ENCODE data around the gene TFB1M. TPM values are rescaled to one million over a fixed set of nuclear protein-coding genes. Genes with fewer than 3 reads are reported as not detected.

Gene TFB1M
- total and polyA plus RNA-seq, 7 donors, result 10.7 to 22.2 (median 15.1) TPM

- no peak for DNase-seq
- Histone ChIP-seq H3K4me1 (peaks cover 0 to 20% (median 4%) of the 10 kb centered on the region in 4 donors), H3K4me3 (no peak overlapping the region), H3K27ac (no peak overlapping the region), H3K36me3 (peaks cover 0 to 40% (median 3%) of the 10 kb centered on the region in 4 donors), H3K9me3 (no peaks in the 10 kb centered on the region), H3K27me3 (no peaks in the 10 kb centered on the region)
- intact Hi-C loops (cut with DNase I), result loop anchor here (5.0 to 10.0 kb wide), 3 partner anchors 34 to 1466 kb away; partner anchors contain the start of gene ARID1B
- WGBS, 2 donors, result 95 to 98% methylated on average over 2 of the region's 2 CpGs
- TF ChIP-seq POLR2AphosphoS5 (IDR thresholded peaks at IDR 0.05) (no peak), POLR2A (IDR thresholded peaks at IDR 0.05) (no peak), CTCF (IDR thresholded peaks at IDR 0.05) (no peak)
Measured at GRCh38 chr6:155311583-155311982, 2.7 kb downstream of the TFB1M start.

GRCh38 chr6:155311086-155311485, 3.2 kb downstream of the TFB1M start:
- no peak for DNase-seq
- intact Hi-C loops (cut with DNase I), result loop anchor here (5.0 to 10.0 kb wide), 3 partner anchors 34 to 1466 kb away; partner anchors contain the start of gene ARID1B
- Histone ChIP-seq H3K4me3 (no peak overlapping the region), H3K36me3 (peaks cover 0 to 44% (median 3%) of the 10 kb centered on the region in 4 donors), H3K9me3 (no peaks in the 10 kb centered on the region), H3K27ac (no peak overlapping the region), H3K27me3 (no peaks in the 10 kb centered on the region), H3K4me1 (peaks cover 0 to 20% (median 4%) of the 10 kb centered on the region in 4 donors)
- WGBS, 2 donors, result 37 to 72% methylated on average over 6 of the region's 6 CpGs
- TF ChIP-seq POLR2AphosphoS5 (IDR thresholded peaks at IDR 0.05) (no peak), EP300 (IDR thresholded peaks at IDR 0.05) (no peak), POLR2A (IDR thresholded peaks at IDR 0.05) (no peak), CTCF (IDR thresholded peaks at IDR 0.05) (no peak)

DNA sequence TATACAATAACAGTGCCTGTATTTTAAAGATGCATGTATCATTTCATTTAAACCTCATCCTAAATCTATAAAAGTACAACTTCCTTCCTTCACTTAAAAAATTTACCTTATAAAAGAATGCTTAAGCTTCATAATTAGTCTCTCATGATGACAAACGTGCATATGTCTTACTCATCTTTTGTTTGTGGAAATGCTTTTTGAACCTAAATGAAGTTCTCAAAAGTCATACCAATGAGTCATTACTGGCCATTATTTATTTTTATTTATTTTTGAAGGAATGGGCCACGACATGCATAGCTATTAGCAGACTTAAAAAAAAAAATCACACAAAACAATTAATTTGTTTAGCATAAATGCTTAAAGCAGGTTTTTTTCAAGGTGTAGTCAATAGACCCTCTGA, 3.7 kb downstream of the TFB1M start:
- Histone ChIP-seq H3K27me3 (no peaks in the 10 kb centered on the region), H3K9me3 (no peaks in the 10 kb centered on the region), H3K27ac (no peak overlapping the region), H3K4me1 (peaks cover 0 to 20% (median 4%) of the 10 kb centered on the region in 4 donors), H3K4me3 (no peak overlapping the region), H3K36me3 (peaks cover 0 to 44% (median 3%) of the 10 kb centered on the region in 4 donors)
- TF ChIP-seq CTCF (IDR thresholded peaks at IDR 0.05), result no peak
- TF ChIP-seq EP300 (IDR thresholded peaks at IDR 0.05), result no peak
- no peak for TF ChIP-seq POLR2A (IDR thresholded peaks at IDR 0.05)
- no peak for TF ChIP-seq POLR2AphosphoS5 (IDR thresholded peaks at IDR 0.05)
- no peak for DNase-seq
- WGBS, 2 donors, result 76 to 79% methylated on average over 2 of the region's 2 CpGs
- intact Hi-C loops (cut with DNase I), result loop anchor here (5.0 to 10.0 kb wide), 3 partner anchors 33 to 1467 kb away; partner anchors contain the start of gene ARID1B

GRCh38 chr6:155309150-155309549, 5.1 kb downstream of the TFB1M start:
- intact Hi-C loops (cut with DNase I), result no loop called here
- no peak for DNase-seq
- 83 to 96% methylated on average over 4 of the region's 4 CpGs for WGBS, 2 donors
- TF ChIP-seq POLR2A (IDR thresholded peaks at IDR 0.05) (no peak), EP300 (IDR thresholded peaks at IDR 0.05) (no peak), CTCF (IDR thresholded peaks at IDR 0.05) (no peak), POLR2AphosphoS5 (IDR thresholded peaks at IDR 0.05) (no peak)
- peaks cover 0 to 44% (median 3%) of the 10 kb centered on the region in 4 donors for H3K36me3 ChIP-seq
- H3K4me1 ChIP-seq, result peaks cover 0 to 12% (median 4%) of the 10 kb centered on the region in 4 donors
- no peak overlapping the region for H3K4me3 ChIP-seq
- no peaks in the 10 kb centered on the region for H3K9me3 ChIP-seq
- no peaks in the 10 kb centered on the region for H3K27me3 ChIP-seq
- H3K27ac ChIP-seq, result no peak overlapping the region

DNA sequence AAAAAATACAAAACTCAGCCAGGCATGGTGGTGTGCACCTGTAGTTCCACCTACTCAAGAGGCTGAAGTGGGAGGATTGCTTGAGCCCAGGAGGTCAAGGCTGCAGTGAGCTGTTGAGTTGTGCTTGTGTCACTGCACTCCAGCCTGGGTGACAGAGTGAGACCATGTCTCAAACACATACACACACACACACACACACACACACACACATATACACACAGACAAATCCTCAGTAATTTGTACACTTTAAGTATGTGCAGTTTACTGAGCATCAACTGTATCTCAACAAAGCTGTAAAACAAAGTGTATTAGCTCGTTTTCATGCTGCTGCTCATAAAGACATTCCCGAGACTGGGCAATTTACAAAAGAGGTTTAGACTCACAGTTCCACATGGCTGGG, 7.3 kb downstream of the TFB1M start:
- H3K4me3 ChIP-seq, result no peak overlapping the region
- H3K27me3 ChIP-seq, result no peaks in the 10 kb centered on the region
- TF ChIP-seq POLR2A (IDR thresholded peaks at IDR 0.05), result no peak
- no peak for TF ChIP-seq CTCF (IDR thresholded peaks at IDR 0.05)
- no peak for TF ChIP-seq POLR2AphosphoS5 (IDR thresholded peaks at IDR 0.05)
- no peak for TF ChIP-seq EP300 (IDR thresholded peaks at IDR 0.05)
- no peaks in the 10 kb centered on the region for H3K4me1 ChIP-seq
- H3K9me3 ChIP-seq, result no peaks in the 10 kb centered on the region
- no peak for DNase-seq
- intact Hi-C loops (cut with DNase I), result no loop called here
- WGBS, 2 donors, result 66 to 85% methylated on average over 2 of the region's 2 CpGs
- H3K27ac ChIP-seq, result no peak overlapping the region
- H3K36me3 ChIP-seq, result peaks cover 0 to 54% (median 3%) of the 10 kb centered on the region in 4 donors
